SKM-1 (cell line): ENCODE data around the gene ZDHHC16.

Experiments used
- DNase-seq: peaks from one replicate; lab custom pipeline; 2025; ENCODE audit not compliant: unreplicated experiment; lab: John Stamatoyannopoulos, UW

Gene ZDHHC16

DNA sequence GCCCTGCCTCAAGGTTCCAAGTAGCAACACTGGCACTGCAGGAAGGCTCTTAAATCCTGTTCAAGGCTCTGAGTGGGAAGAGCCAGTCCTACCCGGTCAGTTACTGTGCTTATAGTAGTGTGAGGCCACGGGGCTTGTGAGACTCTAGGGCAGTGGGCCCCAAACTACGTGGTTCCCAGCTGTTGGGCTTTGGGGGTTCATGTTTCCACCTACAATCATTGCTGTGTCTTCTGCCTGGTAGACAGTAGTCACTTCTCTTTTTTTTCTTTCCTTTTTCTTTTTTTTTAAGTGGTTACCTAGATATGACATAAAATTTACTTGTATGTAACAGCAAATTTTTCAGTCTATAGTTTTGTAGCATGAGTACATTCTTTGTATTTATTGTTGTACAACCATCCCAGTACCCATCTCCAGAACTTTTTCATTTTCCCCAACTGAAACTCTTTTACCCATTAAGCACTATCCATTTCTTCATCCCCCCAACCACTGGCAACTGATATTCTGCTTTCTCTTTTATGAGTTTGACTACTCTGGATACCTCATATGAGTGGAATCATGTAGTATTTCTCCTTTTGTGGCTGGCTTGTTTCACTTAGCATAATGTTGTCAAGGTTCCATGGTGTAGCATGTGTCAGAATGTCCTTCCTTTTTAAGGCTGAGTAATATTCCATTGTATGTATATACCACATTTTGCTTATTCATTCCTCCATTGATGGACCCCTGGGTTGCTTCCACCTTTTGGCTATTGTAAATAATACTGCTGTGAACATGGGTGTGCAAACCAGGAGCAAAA is 60.4 kb downstream of the ZDHHC16 start:
- no peak for DNase-seq
